ENCODE measurements around the gene TICRR. TPM values are rescaled to one million over a fixed set of nuclear protein-coding genes. Genes with fewer than 3 reads are reported as not detected.

The TICRR gene
- total and polyA plus RNA-seq, 2 of the 8 experiments (the other 6 are each of a cell fraction or from before 2014, with no cell fraction given): 13.1 to 34.8 TPM

GRCh38 chr15:89531796-89532537, 43.3 kb upstream of the TICRR start:
- no peak overlapping the region for H2BK120ac ChIP-seq (replicated peaks; ENCODE audit: low read depth, low read length)
- 80% methylated on average over 6 of the region's 6 CpGs; no CpG with 5 or more reads in 1 of the 2 experiments for WGBS, 2 experiments (ENCODE audit: extremely low coverage in 1 of 2, insufficient coverage in 1 of 2, insufficient read length in 1 of 2, insufficient replicate concordance in 2 of 2, low coverage in 1 of 2, low lambda C conversion rate in 2 of 2, missing lambda C conversion rate in 1 of 2)
- ChIA-PET CTCF (ENCODE audit: partially characterized antibody) (interaction anchor here (0.6 to 2.7 kb wide), 13 partner anchors 9 to 178 kb away, joined by 3 to 11 read pairs (median 4); no protein-coding TSS in a partner anchor), POLR2A (ENCODE audit: partially characterized antibody) (interaction anchor here (1.1 kb wide), 1 partner anchor 10 kb away, joined by 3 read pairs; no protein-coding TSS in a partner anchor)
- H2BK15ac ChIP-seq (ENCODE audit: low read length): no peak overlapping the region
- H3K27me3 ChIP-seq (replicated peaks in 1 of 4; ENCODE audit: control insufficient read depth in 3 of 4, extremely low read depth in 1 of 4, insufficient read depth in 3 of 4, low read length in 3 of 4): no peaks in the 10 kb centered on the region
- no peak overlapping the region for H2AK5ac ChIP-seq (ENCODE audit: low read depth, low read length)
- no peaks in the 10 kb centered on the region for H3K36me3 ChIP-seq (ENCODE audit: control insufficient read depth in 2 of 4, insufficient read depth in 4 of 4, low read length in 3 of 4)
- no peak overlapping the region for H3K4me3 ChIP-seq (ENCODE audit: extremely low read depth in 1 of 4, insufficient read depth in 2 of 4, low read depth in 3 of 4, low read length in 4 of 4)
- no peak overlapping the region for H3K23ac ChIP-seq (ENCODE audit: insufficient read length)
- no peak overlapping the region for H4K5ac ChIP-seq (ENCODE audit: insufficient read length, low read depth, low read length)
- no peak overlapping the region for H3K4ac ChIP-seq (replicated peaks; ENCODE audit: insufficient read length, low read depth, low read length)
- H3K14ac ChIP-seq (ENCODE audit: insufficient read length): no peak overlapping the region
- H3K18ac ChIP-seq (ENCODE audit: extremely low read depth, low read length): no peak overlapping the region
- no peaks in the 10 kb centered on the region for H3K9me3 ChIP-seq (ENCODE audit: insufficient read depth in 2 of 2, low read depth in 1 of 2, low read length in 1 of 2)
- H2BK20ac ChIP-seq (ENCODE audit: low read length): no peak overlapping the region
- H4K91ac ChIP-seq (replicated peaks; ENCODE audit: insufficient read length, low read length): no peak overlapping the region
- H3K4me1 ChIP-seq (replicated peaks in 1 of 4; ENCODE audit: control insufficient read depth in 3 of 4, insufficient read depth in 4 of 4, low read length in 3 of 4): peaks cover 0 to 6% (median 1%) of the 10 kb centered on the region in 4 experiments; a peak in 3 of 7 replicates
- H3K23me2 ChIP-seq (ENCODE audit: low read depth, low read length): no peaks in the 10 kb centered on the region
- no peak overlapping the region for H2BK12ac ChIP-seq (ENCODE audit: low read depth, low read length)
- no peak overlapping the region for H4K8ac ChIP-seq (ENCODE audit: extremely low read depth, insufficient read depth, low read length)
- no peaks in the 10 kb centered on the region for H4K20me1 ChIP-seq (replicated peaks in 1 of 2; ENCODE audit: control insufficient read depth in 1 of 2, insufficient read depth in 2 of 2, low read length in 2 of 2)
- H2AFZ ChIP-seq (ENCODE audit: low read length): peak overlapping the region; percentile 54; the same call in 1 of the 2 replicates
- no peak overlapping the region for H3K27ac ChIP-seq (ENCODE audit: low read depth, low read length)
- no peak overlapping the region for H3K4me2 ChIP-seq (ENCODE audit: insufficient read depth in 1 of 2, low read depth in 2 of 2, low read length in 2 of 2)
- no peaks in the 10 kb centered on the region for H3K79me1 ChIP-seq (ENCODE audit: low read depth, low read length)
- no peak overlapping the region for H2BK5ac ChIP-seq (ENCODE audit: low read depth, low read length)
- FAIRE-seq (no peak), DNase-seq (ENCODE audit: low read depth in 1 of 2, low spot score in 2 of 2) (no peak)
- no peak overlapping the region for H3K9ac ChIP-seq (replicated peaks in 1 of 4; ENCODE audit: extremely low read depth in 1 of 4, low read depth in 3 of 4, low read length in 3 of 4)
- H3K56ac ChIP-seq (replicated peaks; ENCODE audit: insufficient read length, low read depth, low read length): no peak overlapping the region
- H3K79me2 ChIP-seq (ENCODE audit: control insufficient read depth in 1 of 2, insufficient read depth in 2 of 2, low read length in 2 of 2): no peaks in the 10 kb centered on the region
- TF ChIP-seq POLR2AphosphoS5 (IDR thresholded peaks at IDR 0.05; ENCODE audit: low read depth, low read length): no peak
- no peak for TF ChIP-seq SAP30 (IDR thresholded peaks at IDR 0.05; ENCODE audit: insufficient read depth, insufficient replicate concordance, low read length)
- TF ChIP-seq SP2 (IDR thresholded peaks at IDR 0.05; ENCODE audit: low read length): no peak
- TF ChIP-seq SP1 (IDR thresholded peaks at IDR 0.05; ENCODE audit: low read depth, low read length): no peak
- TF ChIP-seq TEAD4 (IDR thresholded peaks at IDR 0.05; ENCODE audit: low read depth, low read length): no peak
- TF ChIP-seq BRCA1 (IDR thresholded peaks at IDR 0.05; ENCODE audit: low read depth, low read length): no peak
- no peak for TF ChIP-seq BCL11A (IDR thresholded peaks at IDR 0.05; ENCODE audit: low read depth in 2 of 2, low read length in 2 of 2)
- TF ChIP-seq FOSL1 (IDR thresholded peaks at IDR 0.05; ENCODE audit: insufficient read depth, low read depth, low read length): no peak
- no peak for TF ChIP-seq SRF (IDR thresholded peaks at IDR 0.05; ENCODE audit: low read depth, low read length)
- TF ChIP-seq KDM5A (IDR thresholded peaks at IDR 0.05; ENCODE audit: low read length): no peak
- TF ChIP-seq PHF8 (conservative IDR thresholded peaks at IDR 0.05; ENCODE audit: low read depth, low read length): no peak
- TF ChIP-seq ASH2L (IDR thresholded peaks at IDR 0.05; ENCODE audit: low read length): no peak
- TF ChIP-seq TBP (IDR thresholded peaks at IDR 0.05; ENCODE audit: low read depth, low read length): no peak
- no peak for TF ChIP-seq RXRA (IDR thresholded peaks at IDR 0.05; ENCODE audit: insufficient read depth, low read depth, low read length)
